ENCODE results near the gene PIK3C2G. TPM values are rescaled to one million over a fixed set of nuclear protein-coding genes. Genes with fewer than 3 reads are reported as not detected.

PIK3C2G gene
- total RNA-seq, 2 donors from 2014 or later = 2.9 to 13.5 TPM

DNA sequence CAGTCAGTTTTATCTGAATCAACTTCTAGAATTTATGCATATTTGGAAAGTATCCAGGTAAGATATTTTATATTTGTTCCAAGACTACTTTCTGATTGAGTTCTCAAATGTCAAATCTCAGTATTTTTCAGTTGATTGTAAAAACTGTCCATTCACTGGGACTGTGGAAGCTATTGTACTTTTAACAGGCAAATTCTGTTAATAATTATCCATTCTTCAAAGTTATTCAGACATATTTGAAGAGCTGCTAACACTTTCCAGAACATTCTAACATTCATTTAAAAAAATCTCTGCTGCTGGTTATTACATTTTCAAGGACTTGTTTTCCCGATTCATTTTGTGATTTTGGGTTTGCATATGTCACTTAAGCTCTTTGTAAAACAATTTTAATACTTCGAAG is 59.7 kb downstream of the PIK3C2G start:
- DNase-seq = no peak
- TF ChIP-seq POLR2A (IDR thresholded peaks at IDR 0.05) = no peak
- TF ChIP-seq, protein P1, sequence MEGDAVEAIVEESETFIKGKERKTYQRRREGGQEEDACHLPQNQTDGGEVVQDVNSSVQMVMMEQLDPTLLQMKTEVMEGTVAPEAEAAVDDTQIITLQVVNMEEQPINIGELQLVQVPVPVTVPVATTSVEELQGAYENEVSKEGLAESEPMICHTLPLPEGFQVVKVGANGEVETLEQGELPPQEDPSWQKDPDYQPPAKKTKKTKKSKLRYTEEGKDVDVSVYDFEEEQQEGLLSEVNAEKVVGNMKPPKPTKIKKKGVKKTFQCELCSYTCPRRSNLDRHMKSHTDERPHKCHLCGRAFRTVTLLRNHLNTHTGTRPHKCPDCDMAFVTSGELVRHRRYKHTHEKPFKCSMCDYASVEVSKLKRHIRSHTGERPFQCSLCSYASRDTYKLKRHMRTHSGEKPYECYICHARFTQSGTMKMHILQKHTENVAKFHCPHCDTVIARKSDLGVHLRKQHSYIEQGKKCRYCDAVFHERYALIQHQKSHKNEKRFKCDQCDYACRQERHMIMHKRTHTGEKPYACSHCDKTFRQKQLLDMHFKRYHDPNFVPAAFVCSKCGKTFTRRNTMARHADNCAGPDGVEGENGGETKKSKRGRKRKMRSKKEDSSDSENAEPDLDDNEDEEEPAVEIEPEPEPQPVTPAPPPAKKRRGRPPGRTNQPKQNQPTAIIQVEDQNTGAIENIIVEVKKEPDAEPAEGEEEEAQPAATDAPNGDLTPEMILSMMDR (IDR thresholded peaks at IDR 0.05) = no peak
- H3K9me3 ChIP-seq = no peaks in the 10 kb centered on the region
- intact Hi-C loops (cut with DNase I) = no loop called here
- H3K27ac ChIP-seq = peak overlapping the region in 1 of 4 donors; percentile 30
- peaks cover 18% of the 10 kb centered on the region for H3K4me1 ChIP-seq
- no peak for ATAC-seq
- no peaks in the 10 kb centered on the region for H3K36me3 ChIP-seq (replicated peaks in 1 of 2; ENCODE audit: insufficient read depth in 1 of 2, low read depth in 2 of 2)
- WGBS, 2 donors = 29 to 36% methylated on average over 2 of the region's 2 CpGs
- no peaks in the 10 kb centered on the region for H3K27me3 ChIP-seq
- H3K4me3 ChIP-seq = no peak overlapping the region

DNA sequence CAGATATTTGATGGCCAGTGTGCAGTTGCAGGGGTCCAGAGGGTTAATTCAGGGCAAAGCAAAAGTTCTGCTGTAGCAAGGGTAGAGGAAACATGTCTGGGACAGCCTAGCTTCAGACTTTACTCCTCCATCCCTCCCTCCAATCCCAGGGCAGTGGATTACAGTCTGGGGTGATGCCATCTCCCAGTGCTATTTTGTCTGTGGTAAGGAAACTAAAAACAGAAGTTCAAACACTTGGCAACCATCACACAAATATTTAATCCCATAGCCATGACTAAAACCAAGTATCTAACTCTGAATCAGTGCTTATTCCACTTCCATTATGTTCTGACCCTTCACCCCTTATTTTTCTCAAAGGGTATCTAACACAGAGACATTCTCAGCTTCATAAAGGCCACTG is 61.8 kb downstream of the PIK3C2G start:
- TF ChIP-seq, protein P1 (IDR thresholded peaks at IDR 0.05) = no peak
- H3K27ac ChIP-seq = no peak overlapping the region
- no peaks in the 10 kb centered on the region for H3K27me3 ChIP-seq
- H3K4me3 ChIP-seq = no peak overlapping the region
- intact Hi-C loops (cut with DNase I) = no loop called here
- DNase-seq (no peak), ATAC-seq (no peak)
- H3K36me3 ChIP-seq (replicated peaks in 1 of 2; ENCODE audit: insufficient read depth in 1 of 2, low read depth in 2 of 2) = no peaks in the 10 kb centered on the region
- H3K9me3 ChIP-seq = no peaks in the 10 kb centered on the region
- H3K4me1 ChIP-seq = peaks cover 18% of the 10 kb centered on the region

DNA sequence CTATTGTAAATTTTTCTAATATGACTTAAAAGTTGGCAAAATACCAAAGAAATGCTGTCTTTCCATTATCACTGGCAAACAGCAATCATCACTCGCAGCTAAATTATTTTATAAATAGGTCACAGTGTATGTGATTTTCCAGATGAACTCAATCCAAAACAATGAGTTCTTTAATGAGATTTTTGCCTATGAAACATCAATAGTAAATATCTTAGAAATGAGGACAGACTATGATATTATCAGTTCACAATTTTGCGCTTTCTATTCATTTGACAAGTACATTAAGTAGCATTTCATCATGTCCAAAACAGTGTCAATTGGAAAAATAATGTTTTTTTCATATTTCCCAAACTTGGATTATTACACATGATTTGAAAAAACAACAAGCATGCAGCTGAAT is 65.7 kb downstream of the PIK3C2G start:
- H3K36me3 ChIP-seq (replicated peaks in 1 of 2; ENCODE audit: insufficient read depth in 1 of 2, low read depth in 2 of 2) = no peaks in the 10 kb centered on the region
- 49 to 60% methylated on average over 2 of the region's 2 CpGs for WGBS, 2 donors
- intact Hi-C loops (cut with DNase I) = no loop called here
- no peaks in the 10 kb centered on the region for H3K4me1 ChIP-seq
- no peaks in the 10 kb centered on the region for H3K9me3 ChIP-seq
- TF ChIP-seq POLR2A (IDR thresholded peaks at IDR 0.05) = no peak
- TF ChIP-seq, protein P1 (IDR thresholded peaks at IDR 0.05) = no peak
- H3K4me3 ChIP-seq = no peak overlapping the region
- no peak for ATAC-seq
- no peak overlapping the region for H3K27ac ChIP-seq
- H3K27me3 ChIP-seq = no peaks in the 10 kb centered on the region
- no peak for DNase-seq

DNA sequence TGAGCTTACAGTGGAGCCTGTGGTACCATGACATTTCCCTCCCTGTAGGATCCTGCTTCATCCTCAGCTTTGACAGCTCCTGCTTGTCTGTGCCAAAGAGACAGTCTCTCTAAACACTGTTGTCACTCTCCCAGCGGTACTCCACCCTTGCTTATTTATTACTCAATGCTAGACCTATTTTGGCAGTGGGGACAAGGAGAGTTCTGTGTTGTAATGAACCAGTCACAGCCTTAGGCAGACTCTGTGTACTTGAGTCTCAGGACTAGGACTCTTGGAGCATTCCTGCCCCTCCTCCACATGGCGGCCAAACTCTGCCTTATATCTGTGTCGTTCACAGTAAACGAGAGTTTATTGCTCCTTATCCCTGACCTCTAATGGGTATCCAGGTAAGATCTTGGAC is 70.9 kb downstream of the PIK3C2G start:
- no peak for ATAC-seq
- no peak overlapping the region for H3K4me3 ChIP-seq
- 70 to 72% methylated on average over 4 of the region's 4 CpGs for WGBS, 2 donors
- H3K27me3 ChIP-seq = no peaks in the 10 kb centered on the region
- no peaks in the 10 kb centered on the region for H3K4me1 ChIP-seq
- H3K27ac ChIP-seq = no peak overlapping the region
- no peaks in the 10 kb centered on the region for H3K36me3 ChIP-seq (replicated peaks in 1 of 2; ENCODE audit: insufficient read depth in 1 of 2, low read depth in 2 of 2)
- intact Hi-C loops (cut with DNase I) = no loop called here
- no peaks in the 10 kb centered on the region for H3K9me3 ChIP-seq
- DNase-seq = no peak
- TF ChIP-seq POLR2A (IDR thresholded peaks at IDR 0.05) = no peak
- TF ChIP-seq, protein P1 (IDR thresholded peaks at IDR 0.05) = no peak

DNA sequence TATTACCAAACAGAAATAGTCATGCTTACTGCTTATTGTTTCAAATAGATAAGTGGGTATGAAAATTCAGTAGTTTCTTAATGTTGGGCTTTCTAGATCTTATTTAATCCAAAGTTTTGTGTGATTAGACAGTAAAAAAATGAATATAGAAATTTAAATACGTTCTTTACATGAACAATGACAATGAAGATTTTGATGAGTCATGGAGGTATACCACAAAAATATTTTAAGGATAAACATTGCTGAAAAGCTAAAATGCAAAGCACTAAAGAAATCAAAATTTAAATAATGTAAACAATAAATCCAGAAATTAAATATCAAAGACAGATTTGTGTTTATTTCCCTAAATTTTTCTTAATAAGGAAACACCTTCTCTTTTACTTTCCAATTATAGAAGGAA is 78.3 kb downstream of the PIK3C2G start:
- Histone ChIP-seq H3K27me3 (no peaks in the 10 kb centered on the region), H3K27ac (no peak overlapping the region), H3K4me1 (no peaks in the 10 kb centered on the region), H3K9me3 (no peaks in the 10 kb centered on the region), H3K4me3 (no peak overlapping the region), H3K36me3 (replicated peaks in 1 of 2; ENCODE audit: insufficient read depth in 1 of 2, low read depth in 2 of 2) (no peaks in the 10 kb centered on the region)
- no peak for TF ChIP-seq POLR2A (IDR thresholded peaks at IDR 0.05)
- TF ChIP-seq, protein P1 (IDR thresholded peaks at IDR 0.05) = no peak
- intact Hi-C loops (cut with DNase I) = no loop called here
- WGBS, 2 donors = 59 to 74% methylated on average over 1 of the region's 1 CpG
- no peak for DNase-seq
- no peak for ATAC-seq
